GM12875 (cell line): ENCODE data around the gene SYTL5.

ENCODE experiments used
- H3K4me3 ChIP-seq: one replicate; pipeline ENCODE4 v1.5.1; 2011; ENCODE audit warnings: low read depth, low read length, control low read depth
- CTCF ChIP-seq: IDR thresholded peaks from 2 replicates; pipeline ENCODE4 v1.5.1; 2011; ENCODE audit warnings: low read depth, mild to moderate bottlenecking, control low read depth, inconsistent platforms, low read length, moderate library complexity, borderline replicate concordance; ENCODE audit not compliant: insufficient read depth

SYTL5 gene

GRCh38 chrX:38048886-38049285 is 42.5 kb downstream of the SYTL5 start:
- H3K4me3 ChIP-seq = no peak overlapping the region
- no peak for TF ChIP-seq CTCF

- no peak overlapping the region for H3K4me3 ChIP-seq
- no peak for TF ChIP-seq CTCF
These were observed 44.5 kb downstream of the SYTL5 start for GRCh38 chrX:38050806-38051205.

GRCh38 chrX:38052096-38052495 is 45.7 kb downstream of the SYTL5 start:
- no peak overlapping the region for H3K4me3 ChIP-seq
- no peak for TF ChIP-seq CTCF

GRCh38 chrX:38055170-38055847 is 49.0 kb downstream of the SYTL5 start:
- H3K4me3 ChIP-seq = no peak overlapping the region
- no peak for TF ChIP-seq CTCF

GRCh38 chrX:38060331-38060878 is 54.1 kb downstream of the SYTL5 start:
- no peak for TF ChIP-seq CTCF

GRCh38 chrX:38061335-38061734 is 55.0 kb downstream of the SYTL5 start:
- H3K4me3 ChIP-seq = no peak overlapping the region
- TF ChIP-seq CTCF = no peak

More at GRCh38 chrX:38060331-38060878, 54.1 kb downstream of the SYTL5 start:
- no peak overlapping the region for H3K4me3 ChIP-seq

- H3K4me3 ChIP-seq = no peak overlapping the region
- TF ChIP-seq CTCF = no peak
These were observed 60.6 kb downstream of the SYTL5 start for GRCh38 chrX:38066934-38067333.
